RWPE1 (cell line): ENCODE measurements around the gene STAG2.

ENCODE experiments used
- CTCF ChIA-PET: fragments of 350-600 bp; sonication (Branson Sonifier 250); formaldehyde crosslinking; extraction: SDS; loops from one replicate; lab custom pipeline; 2021; lab: Yijun Ruan, JAX
- POLR2A ChIA-PET: fragments of 400-600 bp; formaldehyde crosslinking; extraction: SDS; loops from one replicate; lab custom pipeline; 2020; ENCODE audit warnings: antibody characterized with exemption; ENCODE audit not compliant: low non-redundant PET; lab: Yijun Ruan, JAX
- DNase-seq: peaks from one replicate; pipeline ENCODE4 v3.0.0; 2012; ENCODE audit warnings: low spot score
- H3K27ac ChIP-seq: fragments of 450-650 bp; 2 replicates; pipeline ENCODE4 v1.5.1; 2017
- CTCF ChIP-seq: fragments of 450-650 bp; conservative IDR thresholded peaks from 2 replicates; pipeline ENCODE4 v1.5.1; 2017; ENCODE audit warnings: low read depth, mild to moderate bottlenecking

Gene STAG2

DNA sequence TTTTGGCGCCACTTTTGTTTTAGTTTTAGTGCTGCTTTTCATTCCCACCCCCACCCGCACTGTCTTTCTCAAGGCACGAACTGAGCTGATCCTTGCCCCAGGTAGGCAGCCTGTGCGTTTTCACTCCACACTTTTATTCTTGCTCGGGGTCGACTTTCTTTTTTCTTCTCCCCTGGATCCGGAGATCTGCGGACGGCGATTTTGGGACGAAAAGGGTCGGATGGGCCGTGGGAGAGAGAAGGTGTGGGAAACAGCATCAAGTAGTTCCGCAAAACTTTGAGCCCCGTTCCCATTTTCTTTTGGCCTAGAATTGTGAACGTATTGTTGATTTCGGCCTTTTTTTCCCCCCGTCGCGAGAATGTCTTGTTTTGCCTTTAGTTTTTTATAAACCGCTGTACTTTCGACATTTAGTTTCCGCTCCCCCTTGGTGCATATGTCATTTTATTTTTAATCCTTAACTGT lies 531 bp downstream of the STAG2 start:
- no peak for DNase-seq
- ChIA-PET CTCF (no interaction called here), POLR2A (no interaction called here)
- H3K27ac ChIP-seq, result peak overlapping the region; percentile 95
- TF ChIP-seq CTCF, result no peak

DNA sequence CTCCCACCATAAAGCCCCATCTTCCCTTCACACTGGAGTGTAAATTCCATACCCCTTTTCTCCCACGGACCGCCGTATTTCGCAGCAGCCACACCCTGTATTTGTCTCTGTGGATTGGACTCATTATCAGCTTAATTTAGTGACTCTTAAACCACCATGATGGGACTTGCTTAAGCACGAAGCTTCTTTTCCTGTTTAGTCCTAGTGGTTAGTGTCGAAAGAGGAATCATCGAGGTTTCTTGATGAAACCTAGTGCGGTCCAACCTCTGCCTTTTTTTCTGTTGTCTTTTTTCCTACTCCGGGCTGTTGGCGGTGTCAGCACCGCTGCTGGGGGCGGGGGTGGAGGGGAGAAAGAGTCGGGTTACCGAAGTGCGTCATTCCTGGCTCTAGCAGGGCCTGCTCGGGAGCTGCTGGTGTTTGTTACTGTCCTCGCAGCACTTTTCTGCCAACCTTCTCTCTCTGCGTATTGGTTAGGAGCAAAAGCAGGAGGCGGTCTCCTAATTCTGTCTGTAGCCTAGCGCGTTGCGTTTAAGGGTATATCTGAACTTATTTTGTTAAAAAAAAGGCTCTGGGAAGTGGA lies 1.4 kb downstream of the STAG2 start:
- peak; percentile 84 for DNase-seq
- no peak for TF ChIP-seq CTCF
- ChIA-PET CTCF (interaction anchor here (0.6 kb wide), 1 partner anchor 35 kb away, joined by 10 read pairs; no protein-coding TSS in a partner anchor), POLR2A (no interaction called here)
- H3K27ac ChIP-seq, result peak overlapping the region; percentile 95

DNA sequence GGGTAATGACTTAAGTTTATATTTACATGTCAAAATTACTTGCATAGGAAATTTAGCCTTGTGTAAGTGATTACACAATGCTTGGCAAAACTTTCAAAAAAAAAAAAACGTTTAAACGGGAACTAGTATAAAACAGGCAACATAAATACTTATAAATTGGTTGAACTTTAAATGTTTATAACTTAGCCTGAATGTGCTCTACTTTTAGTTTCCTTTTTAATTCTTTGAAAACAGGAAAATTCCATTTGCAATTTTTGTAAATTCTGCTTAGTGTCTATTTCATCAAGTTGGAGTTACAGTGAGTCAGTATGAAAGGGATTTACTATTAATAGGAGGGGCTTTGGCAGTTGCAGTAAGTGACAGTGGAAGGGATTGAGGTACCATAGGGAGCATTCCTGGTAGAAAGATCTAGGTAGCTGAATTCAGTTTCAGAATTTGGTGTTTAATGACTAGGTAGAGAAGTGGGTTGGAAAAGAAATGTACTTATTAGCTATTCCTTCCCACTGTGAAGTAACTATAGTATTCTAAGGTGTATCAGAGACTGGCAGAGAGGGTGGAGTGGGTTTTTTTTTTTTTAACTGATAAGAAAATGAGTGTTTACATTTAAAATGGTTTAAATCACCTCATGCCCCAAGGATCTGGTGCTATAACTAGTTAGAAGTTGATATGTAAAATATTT lies 2.8 kb downstream of the STAG2 start:
- ChIA-PET CTCF (no interaction called here), POLR2A (no interaction called here)
- H3K27ac ChIP-seq, result no peak overlapping the region
- DNase-seq, result no peak
- TF ChIP-seq CTCF, result no peak

DNA sequence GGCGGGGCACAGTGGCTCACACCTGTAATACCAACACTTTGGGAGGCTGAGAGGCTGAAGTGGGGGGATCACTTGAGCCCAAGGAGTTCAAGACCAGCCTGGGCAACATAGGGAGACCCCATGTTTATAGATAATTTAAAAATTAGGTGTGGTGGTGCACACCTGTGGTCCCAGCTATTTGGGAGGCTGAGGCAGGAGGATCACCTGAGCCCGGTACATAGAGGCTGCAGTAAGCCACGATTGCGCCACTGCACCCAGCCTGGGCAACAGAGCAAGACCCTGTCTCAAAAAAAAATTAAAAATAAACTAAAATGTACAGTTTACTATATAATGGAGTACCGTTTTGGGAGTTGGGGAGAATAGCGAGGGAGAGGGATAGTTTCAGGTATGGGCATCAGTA lies 4.2 kb downstream of the STAG2 start:
- POLR2A ChIA-PET, result no interaction called here
- CTCF ChIA-PET, result no interaction called here
- H3K27ac ChIP-seq, result no peak overlapping the region
- DNase-seq, result no peak
- TF ChIP-seq CTCF, result no peak

- CTCF ChIA-PET, result no interaction called here
- POLR2A ChIA-PET, result interaction anchor here (0.6 kb wide), 1 partner anchor 1696 kb away, joined by 3 read pairs; no protein-coding TSS in a partner anchor
- H3K27ac ChIP-seq, result no peak overlapping the region
Observed at GRCh38 chrX:123967497-123967896, 6.0 kb downstream of the STAG2 start.

More at GRCh38 chrX:123967497-123967896, 6.0 kb downstream of the STAG2 start:
- TF ChIP-seq CTCF, result no peak
- DNase-seq, result no peak
